ENCODE measurements around the gene WARS2. TPM values are rescaled to one million over a fixed set of nuclear protein-coding genes. Genes with fewer than 3 reads are reported as not detected.
A peak's percentile ranks its signal among the peaks of the same experiment; 100 is the strongest.

Gene WARS2
- total and polyA plus RNA-seq, 12 donors: 5.1 to 35.9 (median 20.9) TPM

- WGBS, 4 donors: 46 to 64% (median 52%) methylated on average over 11 of the region's 11 CpGs
- Histone ChIP-seq H3K4me3 (peak overlapping the region in 3 of 4 donors; percentile 8 to 70 (median 46)), H3K27me3 (no peaks in the 10 kb centered on the region), H3K36me3 (replicated peaks in 1 of 2) (no peaks in the 10 kb centered on the region), H3K9me3 (replicated peaks in 1 of 3) (no peaks in the 10 kb centered on the region), H3K27ac (peak overlapping the region; percentile 93 to 99 (median 97)), H3K4me1 (replicated peaks in 1 of 2) (peaks cover 24 to 27% of the 10 kb centered on the region in 2 donors)
- DNase-seq: peak; percentile 29 to 74 (median 37)
- intact Hi-C loops (cut with DNase I): no loop called here
- TF ChIP-seq, protein P1, sequence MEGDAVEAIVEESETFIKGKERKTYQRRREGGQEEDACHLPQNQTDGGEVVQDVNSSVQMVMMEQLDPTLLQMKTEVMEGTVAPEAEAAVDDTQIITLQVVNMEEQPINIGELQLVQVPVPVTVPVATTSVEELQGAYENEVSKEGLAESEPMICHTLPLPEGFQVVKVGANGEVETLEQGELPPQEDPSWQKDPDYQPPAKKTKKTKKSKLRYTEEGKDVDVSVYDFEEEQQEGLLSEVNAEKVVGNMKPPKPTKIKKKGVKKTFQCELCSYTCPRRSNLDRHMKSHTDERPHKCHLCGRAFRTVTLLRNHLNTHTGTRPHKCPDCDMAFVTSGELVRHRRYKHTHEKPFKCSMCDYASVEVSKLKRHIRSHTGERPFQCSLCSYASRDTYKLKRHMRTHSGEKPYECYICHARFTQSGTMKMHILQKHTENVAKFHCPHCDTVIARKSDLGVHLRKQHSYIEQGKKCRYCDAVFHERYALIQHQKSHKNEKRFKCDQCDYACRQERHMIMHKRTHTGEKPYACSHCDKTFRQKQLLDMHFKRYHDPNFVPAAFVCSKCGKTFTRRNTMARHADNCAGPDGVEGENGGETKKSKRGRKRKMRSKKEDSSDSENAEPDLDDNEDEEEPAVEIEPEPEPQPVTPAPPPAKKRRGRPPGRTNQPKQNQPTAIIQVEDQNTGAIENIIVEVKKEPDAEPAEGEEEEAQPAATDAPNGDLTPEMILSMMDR (IDR thresholded peaks at IDR 0.05): peak in 1 of 6 experiments; percentile 11
- no peak for TF ChIP-seq POLR2A (IDR thresholded peaks at IDR 0.05)
These were observed 569 bp upstream of the WARS2 start for GRCh38 chr1:119141020-119141424.

- no peak for TF ChIP-seq POLR2A (IDR thresholded peaks at IDR 0.05)
- TF ChIP-seq, protein P1 (IDR thresholded peaks at IDR 0.05): peak in 1 of 6 experiments; percentile 13
- DNase-seq: peak in 1 of 7 donors; percentile 79
- intact Hi-C loops (cut with DNase I): no loop called here
- H3K4me1 ChIP-seq (replicated peaks in 1 of 2): peaks cover 24 to 27% of the 10 kb centered on the region in 2 donors
- H3K27ac ChIP-seq: peak overlapping the region; percentile 93 to 99 (median 97)
- H3K4me3 ChIP-seq: peak overlapping the region in 3 of 4 donors; percentile 21 to 70 (median 46)
- H3K9me3 ChIP-seq (replicated peaks in 1 of 3): no peaks in the 10 kb centered on the region
- no peaks in the 10 kb centered on the region for H3K27me3 ChIP-seq
- no peaks in the 10 kb centered on the region for H3K36me3 ChIP-seq (replicated peaks in 1 of 2)
- 1 to 9% (median 6%) methylated on average over 9 to 10 of the region's 10 CpGs for WGBS, 4 donors
These were observed 636 bp downstream of the WARS2 start for GRCh38 chr1:119139857-119140176.

DNA sequence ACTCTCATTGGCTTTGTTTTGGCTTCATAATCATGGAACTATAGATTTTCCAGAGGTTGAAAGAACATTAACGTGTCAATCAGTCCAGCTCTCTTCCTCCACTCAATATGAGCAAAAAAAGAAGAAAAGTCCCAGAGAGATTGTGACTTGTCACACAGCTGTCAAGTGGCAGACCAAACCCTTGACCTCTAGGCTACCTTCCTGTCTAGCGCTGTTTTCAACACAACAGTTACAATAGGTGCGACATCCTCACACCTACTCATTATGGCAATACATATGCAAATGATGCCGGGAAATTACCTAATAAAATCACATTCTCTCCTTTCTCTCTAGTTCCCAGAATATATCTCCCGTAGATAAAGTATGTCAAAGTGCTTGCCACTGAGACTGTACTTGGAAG, 1.1 kb downstream of the WARS2 start:
- TF ChIP-seq POLR2A (IDR thresholded peaks at IDR 0.05): no peak
- TF ChIP-seq, protein P1 (IDR thresholded peaks at IDR 0.05): no peak
- peaks cover 24 to 29% of the 10 kb centered on the region in 2 donors for H3K4me1 ChIP-seq (replicated peaks in 1 of 2)
- intact Hi-C loops (cut with DNase I): no loop called here
- H3K9me3 ChIP-seq (replicated peaks in 1 of 3): no peaks in the 10 kb centered on the region
- H3K36me3 ChIP-seq (replicated peaks in 1 of 2): no peaks in the 10 kb centered on the region
- peak overlapping the region in 2 of 4 donors; percentile 46 to 70 for H3K4me3 ChIP-seq
- H3K27me3 ChIP-seq: no peaks in the 10 kb centered on the region
- DNase-seq: no peak
- H3K27ac ChIP-seq: peak overlapping the region; percentile 93 to 99 (median 97)
- 38 to 44% (median 39%) methylated on average over 5 of the region's 5 CpGs for WGBS, 4 donors

- Histone ChIP-seq H3K36me3 (replicated peaks in 1 of 2) (no peaks in the 10 kb centered on the region), H3K9me3 (replicated peaks in 1 of 3) (no peaks in the 10 kb centered on the region), H3K4me3 (no peak overlapping the region), H3K27me3 (no peaks in the 10 kb centered on the region), H3K27ac (no peak overlapping the region), H3K4me1 (replicated peaks in 1 of 2) (peaks cover 14 to 15% of the 10 kb centered on the region in 2 donors)
- intact Hi-C loops (cut with DNase I): no loop called here
- no peak for TF ChIP-seq POLR2A (IDR thresholded peaks at IDR 0.05)
- TF ChIP-seq, protein P1 (IDR thresholded peaks at IDR 0.05): no peak
- DNase-seq: no peak
- WGBS, 4 donors: 63 to 65% (median 64%) methylated on average over 3 of the region's 3 CpGs
These were observed 4.1 kb downstream of the WARS2 start for GRCh38 chr1:119136401-119136800.

Measured in adrenal gland (tissue), 12 donors.